D341Med (cell line): ENCODE data around the gene APOL3.
"Not testable (repeated sequence)": the region's sequence is repeated elsewhere in the genome, so short reads cannot be mapped to it uniquely, and the experiment has no call there.

Experiments
- DNase-seq: peaks from one replicate; pipeline ENCODE4 v3.0.0; 2012; ENCODE audit warnings: low spot score

APOL3 gene

DNA sequence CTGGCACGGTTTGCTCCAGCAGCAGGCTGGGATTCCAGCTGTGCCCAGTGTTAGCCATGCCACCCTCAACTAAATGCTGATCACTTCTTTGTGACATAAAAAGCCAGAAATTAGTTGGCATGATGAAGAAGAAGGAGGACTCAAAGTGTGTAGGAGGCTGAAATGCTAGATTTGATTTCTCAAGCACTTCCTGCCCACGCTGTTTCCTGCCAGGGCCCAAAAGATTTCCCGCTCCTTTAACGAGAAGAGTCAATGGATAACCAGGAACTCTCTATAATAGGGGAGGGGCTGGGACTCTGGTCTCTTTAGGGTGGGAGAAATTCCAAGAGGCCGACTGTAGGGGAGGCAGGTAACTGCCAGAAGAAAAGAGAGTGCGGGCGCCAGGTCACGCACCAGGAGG, 26.4 kb downstream of the APOL3 start:
- DNase-seq, result no peak

DNA sequence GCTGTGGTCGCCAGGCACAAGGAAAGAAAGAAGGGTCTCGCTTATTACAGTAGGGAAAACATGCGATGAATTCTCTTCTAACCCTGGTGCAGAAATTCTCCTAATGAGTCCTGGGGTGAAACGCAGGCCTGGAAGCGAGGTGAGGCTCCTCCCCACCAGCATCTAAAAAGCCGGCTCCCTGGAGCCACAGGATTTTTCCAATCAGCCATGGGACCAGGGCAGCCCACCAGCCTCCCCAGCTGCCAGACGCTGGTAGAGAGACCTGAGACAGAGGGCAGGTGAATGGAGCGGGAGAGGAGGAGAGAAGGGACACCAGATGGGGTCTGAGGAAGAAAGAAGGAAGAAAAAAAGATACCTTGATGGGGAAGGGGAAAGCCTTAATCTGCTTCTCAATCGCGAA, 28.6 kb downstream of the APOL3 start:
- no peak for DNase-seq

DNA sequence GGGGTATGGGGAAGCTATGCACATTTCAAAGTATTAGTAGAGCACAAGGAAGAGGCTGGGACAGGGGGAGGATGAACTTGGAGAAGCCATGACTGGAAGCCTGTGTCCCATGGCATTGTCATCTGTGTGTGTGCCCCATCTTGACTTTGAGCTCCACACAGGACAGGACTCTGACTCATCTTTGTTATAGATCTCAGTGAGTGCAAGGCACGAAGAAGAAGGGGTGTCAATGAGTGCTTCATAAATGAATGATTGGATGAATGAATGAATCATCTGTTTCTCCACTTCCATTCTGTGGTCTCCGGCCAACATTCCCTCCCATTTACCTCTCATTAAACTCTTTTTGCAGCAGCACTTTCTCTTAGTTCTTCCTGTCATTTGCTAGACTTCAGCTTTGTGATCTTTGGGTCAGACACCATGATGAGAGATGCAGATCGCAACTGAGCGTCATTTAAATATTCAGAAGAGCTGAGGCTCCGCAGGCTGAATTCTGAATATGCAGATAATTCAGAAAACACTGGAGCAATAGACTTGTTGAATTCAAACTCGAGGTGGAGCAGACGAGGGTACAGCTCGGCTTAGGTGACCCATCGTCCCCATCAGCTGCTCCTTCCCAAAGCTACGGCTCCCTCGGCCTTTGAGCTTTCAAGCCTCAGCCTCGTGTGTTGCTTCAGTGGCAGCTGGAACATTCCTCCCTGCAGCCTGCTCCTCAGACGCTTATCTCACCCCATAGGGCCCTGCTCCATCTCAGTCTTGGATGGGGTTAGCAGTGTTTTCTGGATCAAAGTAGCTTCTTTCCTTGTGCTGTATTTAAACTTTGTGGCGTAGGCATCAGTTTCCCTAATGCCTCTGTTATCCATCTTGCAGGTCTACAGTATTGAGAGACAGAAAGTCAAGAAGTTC, 30.8 kb downstream of the APOL3 start:
- no peak for DNase-seq

DNA sequence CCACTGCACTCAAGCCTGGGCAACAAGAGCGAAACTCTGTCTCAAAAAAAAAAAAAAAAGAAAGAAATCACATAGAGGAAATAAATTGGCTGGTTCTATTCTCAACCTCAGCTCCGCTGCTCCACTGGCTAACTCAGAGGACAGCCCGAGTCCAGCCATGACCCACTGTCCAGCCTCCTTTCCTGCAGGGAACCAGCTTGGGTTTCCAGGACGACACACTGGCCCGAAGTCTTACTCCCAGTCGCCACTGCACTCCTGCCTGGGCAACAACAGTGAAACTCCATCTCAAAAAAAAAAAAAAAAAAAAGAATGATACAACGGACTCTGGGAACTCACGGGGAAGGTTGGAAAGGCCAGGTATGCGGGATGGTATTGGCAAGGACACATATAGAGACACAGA, 31.5 kb downstream of the APOL3 start:
- no peak for DNase-seq

DNA sequence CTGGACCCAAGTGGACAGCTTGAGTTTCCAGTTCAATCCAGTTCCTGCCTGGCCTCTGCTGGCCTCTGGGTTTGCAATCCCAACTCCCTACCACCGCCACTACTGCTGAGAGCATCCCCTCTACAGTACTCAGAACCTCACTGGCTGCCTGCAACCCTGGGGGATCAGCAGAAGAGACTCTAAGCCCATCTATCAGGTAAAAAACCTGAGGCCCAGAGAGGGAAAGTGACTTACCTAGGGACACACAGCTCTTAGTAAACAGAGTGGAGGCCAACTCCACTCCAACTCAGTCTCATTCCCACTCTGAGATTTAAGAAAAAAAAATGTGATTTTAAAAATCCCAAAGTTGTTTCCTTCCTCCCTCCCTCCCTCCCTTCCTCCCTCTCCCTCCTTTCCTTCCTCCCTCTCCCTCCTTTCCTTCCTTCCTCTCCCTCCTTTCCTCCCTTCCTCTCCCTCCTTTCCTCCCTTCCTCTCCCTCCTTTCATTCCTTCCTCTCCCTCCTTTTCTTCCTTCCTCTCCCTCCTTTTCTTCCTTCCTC, 34.5 kb downstream of the APOL3 start:
- DNase-seq, result no peak

DNA sequence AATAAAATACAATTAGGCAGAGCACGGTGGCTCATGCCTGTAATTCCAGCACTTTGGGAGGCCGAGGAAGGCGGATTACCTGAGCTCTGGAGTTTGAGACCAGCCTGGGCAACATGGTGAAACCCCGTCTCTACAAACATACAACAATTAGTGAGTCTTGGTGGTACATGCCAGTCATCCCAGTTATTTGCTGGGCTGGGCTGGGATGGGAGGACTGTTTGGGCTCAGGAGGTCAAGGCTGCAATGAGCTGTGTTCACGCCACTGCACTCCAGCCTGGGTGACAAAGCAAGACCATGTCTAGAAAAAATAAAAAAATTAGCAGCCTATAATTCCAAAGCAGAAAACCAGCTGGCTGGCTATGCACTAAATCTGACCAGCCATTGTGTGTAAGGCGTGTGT, 35.1 kb downstream of the APOL3 start:
- no peak for DNase-seq

DNA sequence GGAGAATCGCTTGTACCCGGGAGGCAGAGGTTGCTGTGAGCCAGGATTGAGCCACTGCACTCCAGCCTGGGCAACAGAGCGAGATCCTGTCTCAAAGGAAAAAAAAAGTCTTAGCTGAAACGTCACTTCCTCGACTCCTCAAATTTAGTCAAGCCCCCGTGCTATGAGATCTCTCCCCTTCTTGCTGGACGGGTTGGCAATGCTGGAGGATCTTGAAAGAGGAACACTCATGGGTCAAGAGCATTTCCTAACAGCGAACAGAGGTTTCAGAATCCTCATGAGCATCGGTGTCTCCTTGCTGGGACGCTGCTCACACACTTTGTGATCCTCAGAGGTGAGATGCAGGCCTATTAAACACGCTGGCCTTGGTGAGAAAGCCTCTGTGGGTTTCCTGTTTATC, 35.9 kb downstream of the APOL3 start:
- no peak for DNase-seq

DNA sequence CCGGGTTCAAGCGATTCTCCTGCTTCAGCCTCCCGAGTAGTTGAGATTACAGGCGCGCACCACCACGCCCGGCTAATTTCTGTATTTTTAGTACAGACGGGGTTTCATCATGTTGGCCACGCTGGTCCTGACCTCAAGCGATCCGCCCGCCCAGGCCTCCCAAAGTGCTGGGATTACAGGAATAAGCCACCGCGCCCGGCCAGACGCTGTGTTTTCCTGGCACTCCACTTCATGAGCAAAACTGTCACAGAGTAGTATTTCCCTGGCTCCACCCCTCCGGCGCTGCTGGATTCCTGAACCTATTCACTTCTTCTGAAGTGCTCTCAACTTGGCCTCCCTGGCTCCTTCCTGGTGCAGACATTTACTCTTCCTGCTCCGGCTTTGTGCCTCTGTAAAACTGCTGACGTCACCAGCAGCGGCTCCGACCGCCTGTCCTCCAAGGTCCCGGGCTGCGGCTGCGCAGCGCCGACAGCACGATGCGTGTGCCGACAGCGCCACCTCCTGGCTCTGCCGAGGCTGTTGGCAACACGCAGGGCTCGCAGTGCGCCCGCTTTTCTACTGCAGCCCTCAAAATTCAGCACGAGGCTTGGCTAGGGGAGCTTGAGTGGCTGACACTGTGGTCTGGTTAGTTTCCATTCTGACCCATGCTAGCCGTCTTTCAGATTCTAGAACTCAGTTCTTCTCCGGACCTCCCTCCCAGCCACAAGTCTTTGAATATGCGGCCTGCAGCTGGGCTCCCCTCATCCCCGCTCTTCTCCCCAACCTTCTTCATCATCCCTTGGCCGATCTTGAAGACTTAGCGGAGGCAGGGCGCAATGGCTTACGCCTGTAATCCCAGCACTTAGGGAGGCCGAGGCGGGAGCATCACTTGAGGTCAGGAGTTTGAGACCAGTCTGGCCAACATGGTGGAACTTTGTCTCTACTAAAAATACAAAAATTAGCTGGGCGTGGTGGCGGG, 36.6 kb downstream of the APOL3 start:
- peak; percentile 98 for DNase-seq

DNA sequence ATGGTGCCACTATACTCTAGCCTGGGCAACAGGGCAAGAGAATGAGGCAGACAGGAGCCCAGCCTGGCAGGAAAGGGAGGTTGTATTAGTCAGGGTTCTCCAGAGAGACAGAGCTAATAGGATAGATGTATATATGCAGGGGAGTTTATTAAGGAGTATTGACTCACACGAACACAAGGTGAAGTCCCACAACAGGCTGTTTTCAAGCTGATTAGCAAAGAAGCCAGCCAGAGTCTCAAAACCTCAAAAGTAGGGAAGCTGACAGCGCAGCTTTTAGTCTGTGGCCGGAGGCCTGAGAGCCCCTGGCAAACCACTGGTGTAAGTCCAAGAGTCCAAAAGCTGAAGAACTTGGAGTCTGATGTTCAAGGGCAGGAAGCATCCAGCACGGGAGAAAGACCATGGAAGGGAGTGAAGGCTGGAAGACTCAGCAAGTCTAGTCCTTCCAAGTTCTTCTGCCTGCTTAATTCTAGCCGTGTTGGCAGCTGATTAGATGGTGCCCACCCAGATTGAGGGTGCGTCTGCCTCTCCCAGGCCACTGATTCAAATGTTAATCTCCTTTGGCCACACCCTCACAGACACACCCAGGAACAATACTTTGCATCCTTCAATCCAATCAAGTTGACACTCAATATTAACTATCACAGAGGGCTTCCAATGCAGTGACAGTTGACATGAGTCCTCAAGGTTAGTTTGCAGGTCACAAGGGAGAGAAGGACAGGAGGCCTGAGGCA, 39.8 kb downstream of the APOL3 start:
- DNase-seq, result not testable (repeated sequence)

DNA sequence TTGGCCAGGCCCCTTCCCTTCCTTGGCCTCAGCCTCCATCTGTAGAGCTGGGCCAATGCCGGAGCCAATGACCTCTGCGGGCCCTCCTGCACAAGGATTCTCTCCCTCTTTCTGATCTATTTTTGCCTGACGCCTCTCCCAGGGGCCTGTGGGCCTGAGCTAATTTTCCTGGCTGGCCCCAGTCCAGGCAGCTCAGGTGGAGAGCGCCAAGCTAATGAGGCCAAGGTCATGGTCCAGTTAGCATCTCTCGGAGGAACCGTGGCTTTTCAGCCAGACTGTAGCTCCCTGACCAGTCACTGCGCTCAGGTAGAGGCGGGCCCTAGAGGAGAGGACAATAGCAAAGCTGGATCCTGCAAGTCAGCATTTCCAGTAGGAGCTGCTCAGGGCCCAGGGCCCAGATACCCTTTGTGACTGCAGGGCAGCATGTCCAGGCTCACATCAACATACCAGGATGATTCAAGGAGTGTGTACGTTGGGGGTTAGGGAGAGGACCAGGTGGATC, 43.5 kb downstream of the APOL3 start:
- DNase-seq, result no peak

DNA sequence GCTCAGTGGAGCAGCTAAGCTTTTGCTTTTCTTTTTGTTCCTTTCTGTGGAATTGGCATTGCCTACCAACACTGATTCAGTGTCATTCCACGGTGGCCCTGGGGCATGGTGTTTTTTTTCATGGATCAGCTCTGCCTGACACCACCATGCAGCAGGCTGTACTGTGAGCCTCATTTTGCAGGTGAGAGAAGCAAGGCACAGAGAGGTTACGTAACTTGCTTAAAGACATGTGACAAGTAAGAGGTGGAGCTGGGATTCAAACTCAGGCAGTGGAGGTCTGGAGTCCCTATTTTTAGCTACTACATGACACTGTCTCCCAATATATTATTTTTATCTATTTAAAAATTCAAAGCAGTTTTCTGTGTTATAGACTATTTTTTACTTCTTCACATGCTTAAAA, 44.4 kb downstream of the APOL3 start:
- DNase-seq, result no peak

DNA sequence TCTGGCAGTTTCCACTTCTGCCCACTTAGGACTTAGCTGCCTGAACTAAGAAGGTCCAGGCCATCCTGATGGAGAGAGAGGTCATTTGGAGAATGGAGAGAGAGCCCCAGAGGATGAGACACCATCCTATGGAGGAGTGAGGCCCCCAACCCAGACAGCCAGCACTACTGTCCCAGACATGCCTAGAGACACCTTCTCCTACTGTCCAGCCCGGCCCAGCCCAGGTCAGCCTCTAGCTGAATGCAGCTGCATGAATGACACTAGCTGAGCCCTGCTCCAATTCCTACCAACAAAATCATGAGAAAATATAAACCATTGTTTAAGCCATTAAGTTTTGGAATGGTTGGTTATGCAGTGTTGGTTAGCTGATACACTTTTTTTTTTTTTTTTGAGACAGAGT, 47.4 kb downstream of the APOL3 start:
- no peak for DNase-seq

DNA sequence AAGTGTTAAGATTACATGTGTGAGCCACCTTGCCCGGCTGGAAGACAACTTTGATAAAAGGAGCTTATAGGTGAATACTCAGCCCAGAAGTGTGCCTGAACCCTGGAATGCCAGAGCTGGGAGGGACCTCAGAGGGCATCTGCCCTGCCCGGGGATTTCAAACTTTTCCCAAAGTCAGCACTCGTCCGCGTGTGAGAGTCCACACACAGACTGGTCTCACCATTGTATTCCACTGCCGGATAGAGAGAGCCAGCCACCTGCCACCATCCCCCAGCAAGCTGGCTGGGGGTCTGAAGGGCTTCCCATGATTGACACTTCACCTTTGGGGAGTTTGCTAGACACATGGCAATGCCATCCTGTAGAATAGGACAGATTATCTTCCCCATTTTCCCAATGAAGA, 49.2 kb downstream of the APOL3 start:
- DNase-seq, result no peak

DNA sequence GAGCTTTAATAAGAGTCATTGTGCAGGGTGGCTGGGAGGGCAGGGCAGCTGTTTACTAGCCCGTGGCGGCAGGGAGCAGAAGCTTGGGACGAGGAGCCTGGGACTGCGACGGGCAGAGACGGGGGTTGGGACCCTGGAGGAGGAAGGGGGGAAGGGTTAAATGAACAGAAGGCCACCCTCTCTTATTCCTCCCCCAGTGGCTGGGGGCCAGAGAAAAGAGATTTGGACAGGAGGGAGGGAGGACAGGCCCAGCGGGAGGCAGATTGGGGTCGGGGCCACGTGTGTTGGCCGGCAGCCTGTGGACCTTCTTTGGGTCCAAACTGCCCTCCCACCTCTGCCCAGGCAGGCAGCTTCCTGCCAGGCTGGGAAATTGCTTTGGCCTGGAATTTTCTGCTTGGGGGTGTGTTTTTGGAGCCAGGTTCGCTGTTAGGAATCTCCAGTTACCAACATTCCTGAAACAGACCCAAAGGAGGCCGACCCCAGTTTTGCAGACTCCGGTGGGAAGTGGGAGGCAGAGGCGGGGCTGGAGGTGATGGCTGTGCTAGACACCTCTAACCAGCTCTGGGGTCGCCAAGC, 50.2 kb downstream of the APOL3 start:
- no peak for DNase-seq

DNA sequence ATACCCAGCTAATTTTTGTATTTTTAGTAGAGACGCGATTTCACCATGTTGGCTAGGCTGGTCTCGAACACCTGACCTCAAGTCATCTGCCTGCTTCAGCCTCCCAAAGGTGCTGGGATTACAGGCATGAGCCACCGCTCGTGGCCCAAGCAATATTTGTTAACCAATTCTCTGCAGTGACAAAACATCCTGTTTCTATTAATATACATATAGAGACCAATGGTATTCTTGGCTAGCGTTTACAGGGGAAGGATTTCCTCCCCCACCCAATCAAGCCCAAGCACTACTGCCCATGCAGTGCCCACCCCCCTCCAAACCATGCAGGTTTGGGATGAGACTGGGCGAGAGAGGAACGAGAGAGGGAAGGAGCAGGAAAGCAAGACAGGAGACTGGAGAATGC, 53.1 kb downstream of the APOL3 start:
- no peak for DNase-seq

DNA sequence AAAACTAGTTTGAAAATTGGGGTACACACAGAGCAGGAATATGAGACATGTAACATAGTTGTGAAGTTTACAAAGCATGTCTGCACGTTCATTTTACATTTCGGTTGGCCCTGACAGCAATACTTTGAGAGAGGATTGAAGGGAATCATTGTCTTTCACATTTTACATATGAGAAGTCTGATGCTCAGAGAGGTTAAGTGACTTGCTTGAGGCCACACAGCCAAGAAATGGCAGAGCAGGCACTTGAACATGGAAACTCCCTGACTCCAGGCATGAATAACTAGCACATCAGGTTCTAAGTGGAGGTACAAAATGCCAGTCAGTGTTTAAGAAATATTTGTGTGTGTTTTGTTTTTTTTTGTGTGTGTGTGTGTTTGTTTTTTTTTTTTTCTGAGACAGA, 53.6 kb downstream of the APOL3 start:
- no peak for DNase-seq

DNA sequence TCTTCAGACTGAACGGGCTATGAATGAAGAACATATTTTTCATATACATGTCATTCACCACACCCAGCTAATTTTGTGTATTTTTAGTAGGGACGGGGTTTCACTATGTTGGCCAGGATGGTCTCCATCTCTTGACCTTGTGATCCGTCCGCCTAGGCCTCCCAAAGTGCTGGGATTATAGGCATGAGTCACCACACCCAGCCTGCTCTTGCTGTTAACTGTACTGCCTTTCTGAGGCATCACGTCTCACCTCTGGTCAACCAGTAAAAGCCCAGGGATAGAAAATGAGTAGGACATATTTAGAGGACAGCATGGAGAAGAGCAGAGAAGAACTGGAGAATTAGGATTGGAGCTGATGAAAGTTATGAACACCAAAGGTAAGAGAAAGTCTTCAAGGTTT, 55.6 kb downstream of the APOL3 start:
- no peak for DNase-seq

DNA sequence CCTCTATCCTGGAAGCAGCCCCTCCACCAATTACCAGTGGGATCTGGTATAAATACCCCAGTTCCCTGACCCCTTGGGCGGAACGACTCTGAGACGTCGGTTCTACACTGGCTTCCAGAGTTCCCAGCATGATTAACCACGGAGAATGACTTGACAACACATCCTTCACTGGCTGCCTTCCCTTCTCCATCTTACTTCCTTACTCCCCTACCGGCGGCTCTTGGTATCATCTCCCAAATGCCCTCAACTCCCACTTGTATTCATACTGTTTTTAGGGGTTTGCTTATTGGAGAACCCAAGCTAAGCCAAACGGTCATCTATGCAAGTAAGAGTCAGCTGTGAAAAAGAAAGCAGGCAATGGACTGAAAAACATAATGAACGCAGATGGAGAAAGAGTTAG, 56.1 kb downstream of the APOL3 start:
- no peak for DNase-seq

DNA sequence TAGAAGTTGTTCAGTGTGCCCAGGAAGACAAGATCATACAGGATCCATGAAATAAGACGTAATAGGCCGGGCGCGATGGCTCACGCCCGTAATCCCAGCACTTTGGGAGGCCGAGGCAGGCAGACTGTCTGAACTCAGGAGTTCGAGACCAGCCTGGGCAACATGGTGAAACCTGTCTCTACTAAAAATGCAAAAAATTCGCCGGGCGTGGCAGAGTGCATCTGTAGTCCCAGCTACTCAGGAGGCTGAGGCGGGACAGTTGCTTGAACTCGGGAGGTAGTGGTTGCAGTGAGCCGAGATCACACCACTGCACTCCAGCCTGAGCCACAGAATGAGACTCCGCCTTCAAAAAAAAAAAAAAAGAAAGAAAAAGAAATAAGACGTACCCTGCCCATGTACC, 56.7 kb downstream of the APOL3 start:
- no peak for DNase-seq

DNA sequence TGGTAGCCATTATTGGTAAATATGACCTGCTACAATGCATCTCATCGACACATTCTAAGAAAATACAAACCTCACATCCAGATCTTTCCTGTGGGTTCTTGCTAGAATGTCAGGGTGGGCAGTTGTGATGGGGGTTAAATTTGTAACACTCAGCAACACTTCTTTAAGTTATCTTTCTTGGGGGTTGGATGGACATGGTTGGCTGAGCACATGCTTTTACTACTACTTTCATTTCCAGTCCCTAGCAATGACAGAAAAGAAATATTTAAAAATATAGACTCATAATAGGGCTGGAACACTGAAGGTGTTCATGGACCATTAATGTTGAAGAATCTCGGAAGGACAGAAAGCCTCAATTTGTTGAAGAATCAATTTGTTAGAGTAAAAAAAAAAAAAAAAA, 57.6 kb downstream of the APOL3 start:
- DNase-seq, result no peak

DNA sequence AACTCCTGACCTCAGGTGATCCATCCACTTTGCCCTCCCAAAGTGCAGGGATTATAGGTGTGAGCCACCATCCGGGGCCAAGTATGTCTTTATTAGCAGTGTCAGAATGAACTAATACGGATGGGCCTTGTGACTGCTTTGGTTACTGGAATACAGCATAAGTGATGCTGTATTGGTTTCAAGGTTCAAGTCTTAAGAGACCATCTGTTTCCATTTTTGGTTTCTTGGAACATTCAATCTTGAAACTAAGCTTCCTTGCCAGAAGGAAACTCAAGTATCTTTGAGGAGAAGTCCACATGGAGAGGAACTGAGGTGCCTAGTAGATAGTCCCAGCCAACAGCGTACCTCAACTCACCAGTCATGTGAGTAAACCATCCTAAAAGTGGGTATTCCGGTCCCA, 58.8 kb downstream of the APOL3 start:
- no peak for DNase-seq

DNA sequence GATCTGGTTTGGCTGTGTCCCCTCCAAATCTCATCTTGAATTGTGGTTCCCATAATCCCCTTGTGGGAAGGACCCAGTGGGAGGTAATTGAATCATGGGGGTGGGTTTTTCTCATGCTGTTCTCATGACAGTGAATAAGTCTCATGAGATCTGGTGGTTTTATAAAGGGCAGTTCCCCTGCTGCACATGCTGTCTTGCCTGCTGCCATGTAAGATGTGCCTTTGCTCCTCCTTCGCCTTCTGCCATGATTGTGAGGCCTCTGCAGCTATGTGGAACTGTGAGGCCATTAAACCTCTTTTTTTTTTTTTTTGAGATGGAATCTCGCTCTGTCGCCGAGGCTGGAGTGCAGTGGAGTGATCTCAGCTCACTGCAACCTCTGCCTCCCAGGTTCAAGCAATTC, 59.6 kb downstream of the APOL3 start:
- not testable (repeated sequence) for DNase-seq
